HepG2 (cell line): ENCODE data around the gene ADCK2.

ENCODE experiments used
- CREB1 ChIP-seq, 2 experiments: fragments of 450-650 bp in 1 of 2; IDR thresholded peaks; 2 replicates each; pipeline ENCODE4 v1.6.1; 2016 to 2017; ENCODE audit warnings: control low read depth in 1 of 2, mild to moderate bottlenecking in 1 of 2, missing compliant biosample characterization in 1 of 2, missing genetic modification characterization in 1 of 2
- GPBP1L1 ChIP-seq: sonication (generic); formaldehyde crosslinking; IDR thresholded peaks from 2 replicates; pipeline ENCODE4 v1.5.0; 2020; ENCODE audit warnings: mild to moderate bottlenecking, missing genetic modification reagents
- PHF20 ChIP-seq: sonication (generic); formaldehyde crosslinking; IDR thresholded peaks from 2 replicates; pipeline ENCODE4 v1.5.0; 2020; ENCODE audit warnings: mild to moderate bottlenecking, missing genetic modification reagents
- SIN3B ChIP-seq: fragments of 150-350 bp; IDR thresholded peaks from 2 replicates; pipeline ENCODE4 v1.6.1; 2014; ENCODE audit warnings: low read length
- SMAD1 ChIP-seq: sonication (generic); formaldehyde crosslinking; IDR thresholded peaks from 2 replicates; pipeline ENCODE4 v1.4.0; 2020; ENCODE audit warnings: missing genetic modification reagents, low read depth, mild to moderate bottlenecking, borderline replicate concordance
- SRF ChIP-seq: IDR thresholded peaks from 2 replicates; pipeline ENCODE4 v1.6.1; 2011; ENCODE audit warnings: mild to moderate bottlenecking, low read depth, low read length, moderate library complexity
- ZNF274 ChIP-seq: sonication (generic); formaldehyde crosslinking; IDR thresholded peaks from 2 replicates; pipeline ENCODE4 v1.5.1; 2020; ENCODE audit warnings: mild to moderate bottlenecking, missing genetic modification reagents
- TF ChIP-seq, protein P1 (sequence below): sonication (generic); formaldehyde crosslinking; IDR thresholded peaks from 2 replicates; pipeline ENCODE4 v1.5.0; 2020; ENCODE audit warnings: mild to moderate bottlenecking, missing genetic modification reagents, moderate library complexity

- TF ChIP-seq GPBP1L1 (CRISPR knock-in tag) = no peak
- TF ChIP-seq ZNF274 (CRISPR knock-in tag) = no peak
- no peak for TF ChIP-seq SIN3B
- TF ChIP-seq, protein P1, sequence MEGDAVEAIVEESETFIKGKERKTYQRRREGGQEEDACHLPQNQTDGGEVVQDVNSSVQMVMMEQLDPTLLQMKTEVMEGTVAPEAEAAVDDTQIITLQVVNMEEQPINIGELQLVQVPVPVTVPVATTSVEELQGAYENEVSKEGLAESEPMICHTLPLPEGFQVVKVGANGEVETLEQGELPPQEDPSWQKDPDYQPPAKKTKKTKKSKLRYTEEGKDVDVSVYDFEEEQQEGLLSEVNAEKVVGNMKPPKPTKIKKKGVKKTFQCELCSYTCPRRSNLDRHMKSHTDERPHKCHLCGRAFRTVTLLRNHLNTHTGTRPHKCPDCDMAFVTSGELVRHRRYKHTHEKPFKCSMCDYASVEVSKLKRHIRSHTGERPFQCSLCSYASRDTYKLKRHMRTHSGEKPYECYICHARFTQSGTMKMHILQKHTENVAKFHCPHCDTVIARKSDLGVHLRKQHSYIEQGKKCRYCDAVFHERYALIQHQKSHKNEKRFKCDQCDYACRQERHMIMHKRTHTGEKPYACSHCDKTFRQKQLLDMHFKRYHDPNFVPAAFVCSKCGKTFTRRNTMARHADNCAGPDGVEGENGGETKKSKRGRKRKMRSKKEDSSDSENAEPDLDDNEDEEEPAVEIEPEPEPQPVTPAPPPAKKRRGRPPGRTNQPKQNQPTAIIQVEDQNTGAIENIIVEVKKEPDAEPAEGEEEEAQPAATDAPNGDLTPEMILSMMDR (CRISPR knock-in tag) = peak; percentile 78
- TF ChIP-seq CREB1 (IDR thresholded peaks at IDR 0.05) = no peak
- TF ChIP-seq CREB1 (CRISPR knock-in tag; IDR thresholded peaks at IDR 0.05) = no peak
- no peak for TF ChIP-seq PHF20 (CRISPR knock-in tag)
- TF ChIP-seq SMAD1 (CRISPR knock-in tag) = no peak
- TF ChIP-seq SRF = no peak
These were observed 2.4 kb downstream of the ADCK2 start for GRCh38 chr7:140674899-140675701.
